ENCODE results near the gene TGFB1. TPM values are rescaled to one million over a fixed set of nuclear protein-coding genes. Genes with fewer than 3 reads are reported as not detected.

The TGFB1 gene
- total RNA-seq, 1 experiment from 2014 or later = 30.1 TPM

DNA sequence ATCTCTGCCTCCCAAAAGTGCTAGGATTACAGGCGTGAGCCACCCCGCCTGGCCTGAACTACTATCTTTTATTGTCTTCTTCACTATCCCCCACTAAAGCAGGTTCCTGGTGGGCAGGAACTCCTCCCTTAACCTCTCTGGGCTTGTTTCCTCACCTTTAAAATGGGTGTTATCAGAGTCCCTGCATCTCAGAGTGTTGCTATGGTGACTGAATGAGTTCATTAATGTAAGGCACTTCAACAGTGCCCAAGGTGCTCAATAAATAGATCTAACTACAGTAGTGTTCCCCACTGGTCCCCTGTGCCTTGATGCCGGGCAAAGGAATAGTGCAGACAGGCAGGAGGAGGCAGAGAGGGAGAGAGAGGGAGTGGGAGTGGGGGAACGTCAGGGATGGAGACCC, 23.2 kb downstream of the TGFB1 start:
- Histone ChIP-seq H3K18ac (ENCODE audit: insufficient read length, low read depth, low read length) (no peak overlapping the region), H3K9me3 (ENCODE audit: control insufficient read depth, low read depth, low read length) (no peaks in the 10 kb centered on the region), H3K4me1 (ENCODE audit: insufficient read depth, low read length) (peaks cover 7% of the 10 kb centered on the region; the same call in 1 of the 2 replicates), H3K56ac (ENCODE audit: insufficient read length, low read depth, low read length) (no peak overlapping the region), H3K79me2 (ENCODE audit: insufficient read depth, low read length) (no peaks in the 10 kb centered on the region), H3K23ac (ENCODE audit: insufficient read length, low read depth, low read length) (no peak overlapping the region), H3K4ac (ENCODE audit: low read depth, low read length) (no peak overlapping the region), H3K14ac (ENCODE audit: insufficient read depth, low read length) (no peak overlapping the region), H2BK120ac (ENCODE audit: low read depth, low read length, poor library complexity, severe bottlenecking) (no peak overlapping the region), H3T11ph (ENCODE audit: low read length) (no peak overlapping the region), H2BK12ac (ENCODE audit: insufficient read length, low read depth, low read length) (no peak overlapping the region), H3K27ac (ENCODE audit: insufficient read length, low read depth, low read length) (no peak overlapping the region), H2AK5ac (ENCODE audit: insufficient read length, low read length) (no peak overlapping the region), H3K23me2 (ENCODE audit: insufficient read length, low read depth, low read length, poor library complexity, severe bottlenecking) (peaks cover 6% of the 10 kb centered on the region), H4K91ac (ENCODE audit: insufficient read length, low read depth, low read length) (no peak overlapping the region), H3K4me2 (ENCODE audit: insufficient read depth, insufficient read length, low read length) (peak overlapping the region; percentile 20), H3K9ac (ENCODE audit: extremely low read depth, insufficient read length, low read length) (no peak overlapping the region), H4K20me1 (ENCODE audit: control insufficient read depth, insufficient read depth, insufficient read length) (peaks cover 3% of the 10 kb centered on the region), H4K8ac (replicated peaks; ENCODE audit: insufficient read length, low read depth, low read length) (no peak overlapping the region), H3K27me3 (ENCODE audit: insufficient read depth, low read length) (no peaks in the 10 kb centered on the region), H2BK5ac (ENCODE audit: insufficient read length, low read length) (no peak overlapping the region), H2AFZ (ENCODE audit: low read length) (no peak overlapping the region), H2BK15ac (ENCODE audit: low read depth, low read length) (no peak overlapping the region), H3K79me1 (ENCODE audit: insufficient read depth, low read depth, low read length, poor library complexity, severe bottlenecking) (no peaks in the 10 kb centered on the region), H4K5ac (ENCODE audit: insufficient read length, low read depth, low read length) (no peak overlapping the region), H2BK20ac (ENCODE audit: low read depth, low read length, poor library complexity, severe bottlenecking) (no peak overlapping the region)
- peak overlapping the region in 1 of 2 experiments; percentile 25; a peak in 2 of 5 replicates for H3K4me3 Mint-ChIP-seq
- TF ChIP-seq, protein P1, sequence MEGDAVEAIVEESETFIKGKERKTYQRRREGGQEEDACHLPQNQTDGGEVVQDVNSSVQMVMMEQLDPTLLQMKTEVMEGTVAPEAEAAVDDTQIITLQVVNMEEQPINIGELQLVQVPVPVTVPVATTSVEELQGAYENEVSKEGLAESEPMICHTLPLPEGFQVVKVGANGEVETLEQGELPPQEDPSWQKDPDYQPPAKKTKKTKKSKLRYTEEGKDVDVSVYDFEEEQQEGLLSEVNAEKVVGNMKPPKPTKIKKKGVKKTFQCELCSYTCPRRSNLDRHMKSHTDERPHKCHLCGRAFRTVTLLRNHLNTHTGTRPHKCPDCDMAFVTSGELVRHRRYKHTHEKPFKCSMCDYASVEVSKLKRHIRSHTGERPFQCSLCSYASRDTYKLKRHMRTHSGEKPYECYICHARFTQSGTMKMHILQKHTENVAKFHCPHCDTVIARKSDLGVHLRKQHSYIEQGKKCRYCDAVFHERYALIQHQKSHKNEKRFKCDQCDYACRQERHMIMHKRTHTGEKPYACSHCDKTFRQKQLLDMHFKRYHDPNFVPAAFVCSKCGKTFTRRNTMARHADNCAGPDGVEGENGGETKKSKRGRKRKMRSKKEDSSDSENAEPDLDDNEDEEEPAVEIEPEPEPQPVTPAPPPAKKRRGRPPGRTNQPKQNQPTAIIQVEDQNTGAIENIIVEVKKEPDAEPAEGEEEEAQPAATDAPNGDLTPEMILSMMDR (conservative IDR thresholded peaks at IDR 0.05) = no peak
- no peaks in the 10 kb centered on the region for H3K9me3 Mint-ChIP-seq
- no CpG with 5 or more reads among the region's 4 CpGs for WGBS (ENCODE audit: extremely low coverage, insufficient read length, low lambda C conversion rate)
- H3K4me1 Mint-ChIP-seq = peaks cover 18 to 38% of the 10 kb centered on the region in 2 experiments
- DNase-seq = no peak
- H3K27me3 Mint-ChIP-seq (ENCODE audit: low read depth) = no peaks in the 10 kb centered on the region
- H3K36me3 Mint-ChIP-seq (ENCODE audit: insufficient read depth in 1 of 3, low read depth in 3 of 3) = peaks cover 0 to 33% (median 0%) of the 10 kb centered on the region in 3 experiments; a peak in 2 of 7 replicates
- peak overlapping the region in 1 of 3 experiments; percentile 24; a peak in 1 of 7 replicates for H3K27ac Mint-ChIP-seq

All from H9 (cell line).